Stimulated activated CD4-positive, alpha-beta T cell treated with anti-CD3 and anti-CD28 coated beads, Interleukin-15, amount 100 ng/mL, for 24 hours (primary cell): Measurements from ENCODE around the gene D2HGDH.
"Not testable (repeated sequence)": the region's sequence is repeated elsewhere in the genome, so short reads cannot be mapped to it uniquely, and the experiment has no call there.

Experiments
- DNase-seq: peaks from one replicate; pipeline ENCODE4 v3.0.0-alpha.2; 2020

D2HGDH gene

GRCh38 chr2:241770936-241771285 lies 36.5 kb downstream of the D2HGDH start:
- DNase-seq = no peak

- DNase-seq = no peak
Measured at GRCh38 chr2:241771286-241772062, 37.0 kb downstream of the D2HGDH start.

- peak; percentile 38 for DNase-seq
Measured at GRCh38 chr2:241772063-241772499, 37.7 kb downstream of the D2HGDH start.

- DNase-seq = no peak
Measured at GRCh38 chr2:241773511-241774418, 39.3 kb downstream of the D2HGDH start.

GRCh38 chr2:241774419-241775222 lies 40.2 kb downstream of the D2HGDH start:
- DNase-seq = no peak

GRCh38 chr2:241775223-241776177 lies 41.1 kb downstream of the D2HGDH start:
- no peak for DNase-seq

- no peak for DNase-seq
Measured at GRCh38 chr2:241776336-241777169, 42.1 kb downstream of the D2HGDH start, which contains the start of gene GAL3ST2. Gene GAL3ST2, plus strand, starts transcription at chr2:241776822. Its CDS starts 134 bp downstream, at chr2:241776956.

GRCh38 chr2:241777170-241777685 lies 42.8 kb downstream of the D2HGDH start:
- no peak for DNase-seq

- DNase-seq = no peak
Measured at GRCh38 chr2:241777686-241778627, 43.5 kb downstream of the D2HGDH start.

GRCh38 chr2:241780939-241781569 lies 46.6 kb downstream of the D2HGDH start:
- DNase-seq = no peak

- DNase-seq = not testable (repeated sequence)
Measured at GRCh38 chr2:241782053-241782452, 47.6 kb downstream of the D2HGDH start.

GRCh38 chr2:241788135-241788534 lies 53.7 kb downstream of the D2HGDH start:
- DNase-seq = no peak

- DNase-seq = peak; percentile 76
Measured at GRCh38 chr2:241788572-241788971, 54.1 kb downstream of the D2HGDH start.

- not testable (repeated sequence) for DNase-seq
Measured at GRCh38 chr2:241791385-241791784, 57.0 kb downstream of the D2HGDH start.

- no peak for DNase-seq
Measured at GRCh38 chr2:241793385-241793784, 59.0 kb downstream of the D2HGDH start.

GRCh38 chr2:241794250-241794823 lies 59.9 kb downstream of the D2HGDH start:
- DNase-seq = no peak

GRCh38 chr2:241795021-241795999 lies 60.9 kb downstream of the D2HGDH start:
- DNase-seq = no peak
